Bronchial smooth muscle cell (primary cell): ENCODE measurements around the gene RASGRP2. TPM values are rescaled to one million over a fixed set of nuclear protein-coding genes. Genes with fewer than 3 reads are reported as not detected.

Experiments
- total RNA-seq: library from RNA; depleted of rRNA; stranded (reverse); fragments of >200 nt; gene quantifications from 2 replicates; pipeline ENCODE4 v1.2.1, GENCODE V29; 2014

RASGRP2 gene
- 0.16 TPM in 1 of 2 replicates, not detected in the other for total RNA-seq

DNA sequence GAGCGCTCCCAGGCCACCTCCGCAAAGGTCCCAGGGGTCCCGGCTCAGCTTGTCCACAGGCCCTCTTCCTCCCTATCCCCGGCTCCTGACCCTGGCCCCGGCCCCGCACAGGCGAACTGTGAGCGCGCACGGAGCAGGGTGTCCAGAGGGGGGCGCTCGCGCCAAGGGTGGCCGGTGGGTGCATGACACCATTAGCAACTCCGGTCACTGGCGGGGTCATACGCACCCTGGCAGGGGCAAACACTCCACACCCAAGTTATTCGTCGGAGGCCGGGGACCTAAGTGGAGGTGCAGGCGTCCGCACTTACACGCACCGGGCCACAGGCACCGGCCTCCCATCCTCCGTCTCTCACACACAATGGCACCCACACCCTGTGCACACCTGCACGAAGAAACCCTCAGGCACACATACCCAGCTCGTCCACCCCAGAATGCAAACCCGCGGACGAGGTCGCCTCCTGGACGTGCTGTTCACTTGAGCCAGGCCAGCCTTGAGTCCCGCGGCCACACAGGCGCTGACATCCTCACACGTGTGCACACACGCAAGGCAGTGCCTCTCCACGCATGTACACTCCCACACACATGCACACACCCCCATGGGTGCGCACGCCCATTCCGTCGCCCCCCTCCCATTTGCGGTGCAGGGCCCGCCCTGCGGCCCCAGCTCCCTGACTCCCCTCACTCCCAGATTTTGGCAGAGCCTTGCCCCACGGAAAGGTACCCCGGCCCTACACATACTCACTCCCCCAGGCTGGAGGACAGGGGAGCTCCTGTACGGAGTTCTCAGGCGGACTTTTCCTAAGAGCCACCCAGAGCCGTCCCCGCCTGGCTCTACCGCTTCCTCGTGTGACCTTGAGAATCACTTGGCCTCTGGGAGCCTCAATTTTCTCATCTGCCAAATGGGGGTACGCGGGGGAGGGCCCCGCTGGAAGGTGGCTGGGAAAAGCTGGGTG lies at the start of gene RASGRP2:
TSS of gene RASGRP2 (minus strand) at position 552 of the 953 bp plus-strand sequence. CDS start 1,276 bp downstream, outside the sequence.

DNA sequence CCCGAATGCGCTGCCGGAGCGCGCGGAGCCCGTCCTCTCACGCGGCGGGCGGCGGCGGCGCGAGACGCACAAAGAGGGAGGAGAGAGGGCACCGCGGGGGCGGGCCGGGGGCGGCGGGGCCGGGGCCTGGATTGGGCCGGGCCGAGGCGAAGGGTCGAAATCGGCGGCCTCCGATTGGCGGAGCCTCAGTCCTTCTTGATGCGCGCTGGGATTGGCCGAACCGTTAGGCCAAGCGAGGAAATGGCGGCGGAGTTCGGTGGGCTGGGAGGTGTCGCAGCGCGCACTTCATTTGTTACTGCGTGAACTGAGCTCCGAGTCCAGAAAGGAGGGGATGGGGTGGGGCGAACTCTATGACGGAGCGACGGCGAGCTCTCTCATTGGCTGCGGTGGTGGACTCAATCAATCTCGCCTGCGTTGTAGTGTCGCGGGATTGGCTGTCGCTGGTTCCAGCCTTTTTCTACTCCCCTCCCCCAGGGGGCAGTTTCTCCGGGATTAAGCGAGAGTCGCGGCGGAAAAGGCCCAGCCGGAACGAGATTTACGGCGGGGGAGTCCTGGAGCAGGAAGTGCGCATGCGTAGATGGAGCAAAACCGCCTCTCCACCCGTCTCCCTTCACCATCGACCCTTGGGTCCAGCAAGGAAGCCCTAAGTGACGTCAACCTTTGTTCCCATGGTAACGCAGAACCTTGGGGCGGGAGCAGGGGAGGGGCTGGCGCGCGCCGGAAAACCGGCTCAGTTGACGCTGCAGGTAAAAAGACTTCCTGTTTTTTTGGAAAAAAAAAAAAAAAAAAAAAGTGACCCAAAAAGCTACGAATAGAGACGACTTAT lies 34.7 kb upstream of the RASGRP2 start, which contains the start of gene SF1:
TSS of gene SF1 (minus strand) at position 70 of the 826 bp plus-strand sequence. CDS start 150 bp downstream, outside the sequence.

GRCh38 chr11:64759722-64760719 lies 16.1 kb upstream of the RASGRP2 start, which contains the start of gene PYGM:
PYGM (minus strand) TSS chr11:64759974; CDS start chr11:64759898, 76 bp downstream.

GRCh38 chr11:64723117-64723906 lies 20.6 kb downstream of the RASGRP2 start, which contains the start of gene NRXN2:
NRXN2 (minus strand) TSS chr11:64723197; CDS start chr11:64713699, 9,498 bp downstream.

Other genes starting within 250 kb of the RASGRP2 start
- gene SLC22A11, start 188.2 kb downstream of the RASGRP2 start, total RNA-seq = 0.09 and 0.16 TPM in 2 replicates
- not detected in 2 replicates for gene SLC22A12, start 152.9 kb downstream of the RASGRP2 start, total RNA-seq
- 1.0 and 1.4 TPM in 2 replicates for gene NRXN2, start 20.9 kb downstream of the RASGRP2 start, total RNA-seq
- 3.9 and 5.0 TPM in 2 replicates for gene PYGM, start 15.8 kb upstream of the RASGRP2 start, total RNA-seq
- gene SF1, start 34.4 kb upstream of the RASGRP2 start, total RNA-seq = 46.3 and 58.8 TPM in 2 replicates
- gene MAP4K2, start 59.1 kb upstream of the RASGRP2 start, total RNA-seq = 5.3 and 6.1 TPM in 2 replicates
- 12.3 and 15.0 TPM in 2 replicates for gene MEN1, start 66.4 kb upstream of the RASGRP2 start, total RNA-seq
- 0.16 and 0.69 TPM in 2 replicates for gene CDC42BPG, start 100.5 kb upstream of the RASGRP2 start, total RNA-seq
- gene EHD1, start 134.5 kb upstream of the RASGRP2 start, total RNA-seq = 56.6 and 151 TPM in 2 replicates
- 10.1 and 11.2 TPM in 2 replicates for gene ATG2A, start 173.1 kb upstream of the RASGRP2 start, total RNA-seq
- gene PPP2R5B, start 180.5 kb upstream of the RASGRP2 start, total RNA-seq = 5.8 and 6.4 TPM in 2 replicates
- gene GPHA2, start 191.8 kb upstream of the RASGRP2 start, total RNA-seq = not detected in 2 replicates
- gene MAJIN, start 228.0 kb upstream of the RASGRP2 start, total RNA-seq = not detected in 2 replicates